Breast epithelium (tissue), 3 donors: ENCODE data around the gene NDUFV2.

Experiments
- CTCF ChIP-seq, 3 donors: fragments of 450-650 bp; IDR thresholded peaks; one replicate each; pipeline ENCODE4 v1.5.1; 2016 to 2017; ENCODE audit warnings: antibody characterized with exemption in 3 of 3, mild to moderate bottlenecking in 3 of 3, moderate library complexity in 3 of 3
- POLR2AphosphoS5 ChIP-seq, 3 donors: sonication (generic); formaldehyde crosslinking; IDR thresholded peaks; one replicate each; pipeline ENCODE4 v1.6.1; 2017; ENCODE audit warnings: antibody characterized with exemption in 3 of 3

GRCh38 chr18:9150121-9150520 lies 47.6 kb downstream of the NDUFV2 start:
- TF ChIP-seq CTCF (IDR thresholded peaks at IDR 0.05) (no peak), POLR2AphosphoS5 (IDR thresholded peaks at IDR 0.05) (no peak)
